ENCODE results near the gene MAPK8IP3. TPM values are rescaled to one million over a fixed set of nuclear protein-coding genes. Genes with fewer than 3 reads are reported as not detected.
A peak's percentile ranks its signal among the peaks of the same experiment; 100 is the strongest.

MAPK8IP3 gene, protein sequence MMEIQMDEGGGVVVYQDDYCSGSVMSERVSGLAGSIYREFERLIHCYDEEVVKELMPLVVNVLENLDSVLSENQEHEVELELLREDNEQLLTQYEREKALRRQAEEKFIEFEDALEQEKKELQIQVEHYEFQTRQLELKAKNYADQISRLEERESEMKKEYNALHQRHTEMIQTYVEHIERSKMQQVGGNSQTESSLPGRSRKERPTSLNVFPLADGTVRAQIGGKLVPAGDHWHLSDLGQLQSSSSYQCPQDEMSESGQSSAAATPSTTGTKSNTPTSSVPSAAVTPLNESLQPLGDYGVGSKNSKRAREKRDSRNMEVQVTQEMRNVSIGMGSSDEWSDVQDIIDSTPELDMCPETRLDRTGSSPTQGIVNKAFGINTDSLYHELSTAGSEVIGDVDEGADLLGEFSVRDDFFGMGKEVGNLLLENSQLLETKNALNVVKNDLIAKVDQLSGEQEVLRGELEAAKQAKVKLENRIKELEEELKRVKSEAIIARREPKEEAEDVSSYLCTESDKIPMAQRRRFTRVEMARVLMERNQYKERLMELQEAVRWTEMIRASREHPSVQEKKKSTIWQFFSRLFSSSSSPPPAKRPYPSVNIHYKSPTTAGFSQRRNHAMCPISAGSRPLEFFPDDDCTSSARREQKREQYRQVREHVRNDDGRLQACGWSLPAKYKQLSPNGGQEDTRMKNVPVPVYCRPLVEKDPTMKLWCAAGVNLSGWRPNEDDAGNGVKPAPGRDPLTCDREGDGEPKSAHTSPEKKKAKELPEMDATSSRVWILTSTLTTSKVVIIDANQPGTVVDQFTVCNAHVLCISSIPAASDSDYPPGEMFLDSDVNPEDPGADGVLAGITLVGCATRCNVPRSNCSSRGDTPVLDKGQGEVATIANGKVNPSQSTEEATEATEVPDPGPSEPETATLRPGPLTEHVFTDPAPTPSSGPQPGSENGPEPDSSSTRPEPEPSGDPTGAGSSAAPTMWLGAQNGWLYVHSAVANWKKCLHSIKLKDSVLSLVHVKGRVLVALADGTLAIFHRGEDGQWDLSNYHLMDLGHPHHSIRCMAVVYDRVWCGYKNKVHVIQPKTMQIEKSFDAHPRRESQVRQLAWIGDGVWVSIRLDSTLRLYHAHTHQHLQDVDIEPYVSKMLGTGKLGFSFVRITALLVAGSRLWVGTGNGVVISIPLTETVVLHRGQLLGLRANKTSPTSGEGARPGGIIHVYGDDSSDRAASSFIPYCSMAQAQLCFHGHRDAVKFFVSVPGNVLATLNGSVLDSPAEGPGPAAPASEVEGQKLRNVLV (N-terminal part only)
- 35.9 TPM for polyA plus RNA-seq (2013, experiment 1 of 2)
- 36.6 TPM for polyA plus RNA-seq (2013, experiment 2 of 2)

DNA sequence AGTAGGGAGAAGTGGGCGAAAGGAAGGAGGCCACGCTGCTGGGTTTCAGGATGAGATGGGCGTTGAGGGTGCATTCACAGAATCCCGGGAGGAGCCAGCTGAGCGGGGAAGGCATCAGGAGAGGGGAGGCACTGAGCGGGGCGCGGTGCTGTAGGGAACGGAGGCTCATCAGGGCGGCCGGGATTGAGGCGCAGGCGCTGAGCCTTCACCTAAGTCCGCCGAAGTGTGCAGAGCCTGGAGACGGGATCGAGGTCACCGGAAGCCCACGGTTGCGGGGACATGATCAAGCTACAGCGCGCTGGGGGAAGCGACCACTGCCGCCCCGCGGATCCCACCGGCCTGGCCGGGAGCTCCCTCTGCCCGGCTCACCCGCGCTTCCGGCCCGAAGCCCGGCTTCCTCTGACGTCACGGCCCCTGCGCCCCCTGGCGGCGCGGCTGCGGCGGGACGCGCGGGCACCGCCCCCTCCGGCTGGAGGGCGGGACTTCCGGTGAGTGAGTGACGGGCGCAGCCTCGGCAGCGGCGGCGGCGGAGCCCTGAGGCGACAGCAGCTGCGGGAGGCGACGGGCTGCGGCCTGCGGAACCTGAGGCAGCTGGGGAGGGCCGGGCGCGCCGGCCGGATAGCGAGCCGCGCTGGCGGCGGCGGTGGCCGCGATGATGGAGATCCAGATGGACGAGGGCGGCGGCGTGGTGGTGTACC is at the start of gene MAPK8IP3:
Gene MAPK8IP3 (plus strand): TSS at position 508 of the 698 bp plus-strand sequence. CDS start 145 bp downstream, at position 653.
- Histone ChIP-seq H3K27me3 (ENCODE audit: control insufficient read depth in 3 of 3, insufficient read depth in 3 of 3, low read depth in 1 of 3, low read length in 3 of 3) (no peaks in the 10 kb centered on the region), H3K4me1 (ENCODE audit: control insufficient read depth in 2 of 2, insufficient read depth in 1 of 2, low read depth in 1 of 2, low read length in 2 of 2) (peaks cover 5 to 12% of the 10 kb centered on the region in 2 donors), H3K79me1 (ENCODE audit: low read depth, low read length) (peaks cover 15% of the 10 kb centered on the region), H2BK5ac (ENCODE audit: low read length) (peak within 1 kb of the TSS; percentile 99), H3K4me2 (ENCODE audit: insufficient read depth, low read length, poor library complexity, severe bottlenecking) (peak within 1 kb of the TSS; percentile 89), H2BK120ac (ENCODE audit: low read depth, low read length) (no peak within 1 kb of the TSS), H4K91ac (ENCODE audit: low read depth, low read length, poor library complexity) (no peak within 1 kb of the TSS), H3K36me3 (replicated peaks in 1 of 2; ENCODE audit: control insufficient read depth in 2 of 2, insufficient read depth in 2 of 2, low read length in 2 of 2) (peaks cover 13 to 43% of the 10 kb centered on the region in 2 donors), H3K23ac (ENCODE audit: low read depth, low read length, poor library complexity) (peak within 1 kb of the TSS; percentile 100), H3K27ac (replicated peaks; ENCODE audit: low read length) (peak within 1 kb of the TSS; percentile 97), H3K14ac (ENCODE audit: low read length) (peak within 1 kb of the TSS; percentile 98), H2AFZ (ENCODE audit: low read length) (peak within 1 kb of the TSS; percentile 93), H3K4me3 (ENCODE audit: low read length in 2 of 2) (peak within 1 kb of the TSS; percentile 98), H3K9ac (ENCODE audit: low read depth, low read length, poor library complexity) (peak within 1 kb of the TSS; percentile 100), H4K8ac (ENCODE audit: low read depth, low read length) (peak within 1 kb of the TSS; percentile 52), H3K18ac (ENCODE audit: low read length) (peak within 1 kb of the TSS; percentile 98), H2AK5ac (ENCODE audit: low read depth, low read length) (peak within 1 kb of the TSS; percentile 91), H2BK15ac (ENCODE audit: low read length) (peak within 1 kb of the TSS; percentile 96), H2BK12ac (ENCODE audit: low read length) (peak within 1 kb of the TSS; percentile 99), H3K9me3 (replicated peaks in 1 of 2; ENCODE audit: control insufficient read depth in 2 of 2, insufficient read depth in 1 of 2, low read depth in 1 of 2, low read length in 2 of 2) (no peaks in the 10 kb centered on the region), H3K4ac (ENCODE audit: low read length) (peak within 1 kb of the TSS; percentile 97)
- no CpG with 5 or more reads among the region's 79 CpGs for WGBS, 2 donors (ENCODE audit: extremely low coverage in 2 of 2, insufficient read length in 2 of 2, insufficient replicate concordance in 1 of 2)
- peak; percentile 97 for DNase-seq (ENCODE audit: low spot score)

DNA sequence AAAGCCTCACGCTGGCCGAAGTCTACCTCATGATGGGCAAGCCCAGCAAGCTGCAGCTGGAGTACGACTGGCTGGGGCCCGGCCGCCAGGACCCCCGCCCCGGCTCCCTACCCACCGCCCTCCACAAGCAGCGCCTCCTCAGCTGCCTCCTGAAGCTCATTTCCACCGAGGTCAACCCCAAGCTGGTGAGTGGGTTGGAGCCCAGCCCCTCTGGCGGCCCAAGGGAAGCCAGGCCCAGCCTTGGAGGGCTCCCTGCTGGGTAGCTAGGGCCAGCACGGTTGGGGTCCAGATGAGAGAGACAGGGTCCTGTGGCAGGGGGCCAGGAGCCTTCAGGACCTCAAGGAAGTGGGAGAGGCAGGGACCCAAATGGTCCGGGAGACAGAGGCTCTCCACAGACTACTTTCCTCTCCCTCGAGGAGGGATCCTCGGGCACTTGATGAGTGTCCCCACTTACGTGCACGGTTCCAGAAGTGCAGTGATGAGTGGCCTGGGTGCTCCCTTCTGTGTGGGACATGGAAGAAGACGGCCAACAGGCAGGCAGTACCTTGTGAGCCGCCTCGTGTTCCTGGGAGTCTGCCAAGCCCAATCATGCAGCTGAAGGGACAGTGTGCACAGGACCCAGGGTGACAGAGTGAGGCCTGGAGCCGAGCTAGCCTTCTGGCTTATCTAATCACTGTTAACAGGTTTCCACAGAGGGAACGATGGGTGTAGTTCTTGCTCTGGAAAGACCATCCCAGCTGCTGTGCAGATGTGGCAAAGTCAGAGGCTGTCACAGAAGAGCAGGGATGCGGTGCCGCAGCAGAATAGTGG is 49.0 kb upstream of the MAPK8IP3 start:
- peaks cover 64 to 90% of the 10 kb centered on the region in 2 donors for H3K36me3 ChIP-seq (replicated peaks in 1 of 2; ENCODE audit: control insufficient read depth in 2 of 2, insufficient read depth in 2 of 2, low read length in 2 of 2)
- H3K4ac ChIP-seq (ENCODE audit: low read length): no peak overlapping the region
- H3K23ac ChIP-seq (ENCODE audit: low read depth, low read length, poor library complexity): peak overlapping the region; percentile 61
- H4K91ac ChIP-seq (ENCODE audit: low read depth, low read length, poor library complexity): no peak overlapping the region
- no peak overlapping the region for H4K8ac ChIP-seq (ENCODE audit: low read depth, low read length)
- H3K4me1 ChIP-seq (ENCODE audit: control insufficient read depth in 2 of 2, insufficient read depth in 1 of 2, low read depth in 1 of 2, low read length in 2 of 2): no peaks in the 10 kb centered on the region
- H3K4me3 ChIP-seq (ENCODE audit: low read length in 2 of 2): no peak overlapping the region
- no peak overlapping the region for H2AK5ac ChIP-seq (ENCODE audit: low read depth, low read length)
- peaks cover 0 to 1% of the 10 kb centered on the region in 2 donors for H3K9me3 ChIP-seq (replicated peaks in 1 of 2; ENCODE audit: control insufficient read depth in 2 of 2, insufficient read depth in 1 of 2, low read depth in 1 of 2, low read length in 2 of 2)
- no peaks in the 10 kb centered on the region for H3K27me3 ChIP-seq (ENCODE audit: control insufficient read depth in 3 of 3, insufficient read depth in 3 of 3, low read depth in 1 of 3, low read length in 3 of 3)
- H3K14ac ChIP-seq (ENCODE audit: low read length): no peak overlapping the region
- no CpG with 5 or more reads among the region's 24 CpGs for WGBS, 2 donors (ENCODE audit: extremely low coverage in 2 of 2, insufficient read length in 2 of 2, insufficient replicate concordance in 1 of 2)
- no peak overlapping the region for H2BK12ac ChIP-seq (ENCODE audit: low read length)
- no peak overlapping the region for H2BK120ac ChIP-seq (ENCODE audit: low read depth, low read length)
- DNase-seq (ENCODE audit: low spot score): no peak
- H3K79me1 ChIP-seq (ENCODE audit: low read depth, low read length): peaks cover 5% of the 10 kb centered on the region
- no peak overlapping the region for H3K4me2 ChIP-seq (ENCODE audit: insufficient read depth, low read length, poor library complexity, severe bottlenecking)
- H3K18ac ChIP-seq (ENCODE audit: low read length): no peak overlapping the region
- no peak overlapping the region for H2BK5ac ChIP-seq (ENCODE audit: low read length)
- no peak overlapping the region for H3K27ac ChIP-seq (replicated peaks; ENCODE audit: low read length)
- H2AFZ ChIP-seq (ENCODE audit: low read length): no peak overlapping the region
- H3K9ac ChIP-seq (ENCODE audit: low read depth, low read length, poor library complexity): no peak overlapping the region
- no peak overlapping the region for H2BK15ac ChIP-seq (ENCODE audit: low read length)

DNA sequence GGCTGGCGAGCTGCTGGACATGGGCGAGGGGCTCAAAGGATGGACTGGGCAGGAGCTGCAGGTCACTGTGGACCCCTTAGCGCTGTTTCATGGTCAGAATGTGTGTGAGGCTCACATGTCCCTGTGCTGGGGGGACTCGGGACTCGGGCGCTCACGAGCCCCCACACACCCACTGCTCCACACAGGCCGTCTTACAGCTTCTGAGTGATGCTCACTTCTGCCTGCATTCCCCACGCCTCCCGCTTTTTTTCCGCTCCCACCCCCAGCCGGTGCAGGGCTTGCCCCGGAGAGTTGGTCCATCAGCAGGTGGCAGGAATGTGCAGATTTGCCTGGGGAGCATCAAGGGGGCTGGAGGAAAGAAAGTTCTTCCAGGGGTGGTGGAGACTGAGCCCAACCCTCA is 48.2 kb upstream of the MAPK8IP3 start:
- H3K9ac ChIP-seq (ENCODE audit: low read depth, low read length, poor library complexity): no peak overlapping the region
- H3K4ac ChIP-seq (ENCODE audit: low read length): no peak overlapping the region
- WGBS, 2 donors (ENCODE audit: extremely low coverage in 2 of 2, insufficient read length in 2 of 2, insufficient replicate concordance in 1 of 2): no CpG with 5 or more reads among the region's 13 CpGs
- H2AK5ac ChIP-seq (ENCODE audit: low read depth, low read length): no peak overlapping the region
- H3K14ac ChIP-seq (ENCODE audit: low read length): no peak overlapping the region
- H3K4me3 ChIP-seq (ENCODE audit: low read length in 2 of 2): no peak overlapping the region
- H2BK15ac ChIP-seq (ENCODE audit: low read length): no peak overlapping the region
- no peak overlapping the region for H3K18ac ChIP-seq (ENCODE audit: low read length)
- H3K4me1 ChIP-seq (ENCODE audit: control insufficient read depth in 2 of 2, insufficient read depth in 1 of 2, low read depth in 1 of 2, low read length in 2 of 2): no peaks in the 10 kb centered on the region
- H2BK5ac ChIP-seq (ENCODE audit: low read length): no peak overlapping the region
- no peak overlapping the region for H4K8ac ChIP-seq (ENCODE audit: low read depth, low read length)
- H2AFZ ChIP-seq (ENCODE audit: low read length): no peak overlapping the region
- no peak overlapping the region for H3K4me2 ChIP-seq (ENCODE audit: insufficient read depth, low read length, poor library complexity, severe bottlenecking)
- H3K36me3 ChIP-seq (replicated peaks in 1 of 2; ENCODE audit: control insufficient read depth in 2 of 2, insufficient read depth in 2 of 2, low read length in 2 of 2): peaks cover 63 to 90% of the 10 kb centered on the region in 2 donors
- H2BK12ac ChIP-seq (ENCODE audit: low read length): no peak overlapping the region
- H4K91ac ChIP-seq (ENCODE audit: low read depth, low read length, poor library complexity): no peak overlapping the region
- no peaks in the 10 kb centered on the region for H3K9me3 ChIP-seq (replicated peaks in 1 of 2; ENCODE audit: control insufficient read depth in 2 of 2, insufficient read depth in 1 of 2, low read depth in 1 of 2, low read length in 2 of 2)
- H3K27ac ChIP-seq (replicated peaks; ENCODE audit: low read length): no peak overlapping the region
- peak overlapping the region; percentile 61 for H3K23ac ChIP-seq (ENCODE audit: low read depth, low read length, poor library complexity)
- DNase-seq (ENCODE audit: low spot score): no peak
- no peaks in the 10 kb centered on the region for H3K27me3 ChIP-seq (ENCODE audit: control insufficient read depth in 3 of 3, insufficient read depth in 3 of 3, low read depth in 1 of 3, low read length in 3 of 3)
- H2BK120ac ChIP-seq (ENCODE audit: low read depth, low read length): no peak overlapping the region
- H3K79me1 ChIP-seq (ENCODE audit: low read depth, low read length): peaks cover 5% of the 10 kb centered on the region

Data from neuronal stem cell (in vitro differentiated cells).